ENCODE results near the gene NFYC.

The NFYC gene

GRCh38 chr1:40740039-40740996, 48.8 kb downstream of the NFYC start:
- Mint-ChIP-seq H3K9me3 (no peaks in the 10 kb centered on the region), H3K27me3 (ENCODE audit: low read depth, poor library complexity) (no peaks in the 10 kb centered on the region), H3K4me1 (peaks cover 6% of the 10 kb centered on the region), H3K4me3 (no peak overlapping the region), H3K27ac (no peak overlapping the region), H3K36me3 (ENCODE audit: low read depth) (peaks cover 64% of the 10 kb centered on the region)
- no peak for DNase-seq
- no peak for TF ChIP-seq CTCF (IDR thresholded peaks at IDR 0.05)

- peaks cover 61% of the 10 kb centered on the region for H3K36me3 Mint-ChIP-seq (ENCODE audit: low read depth)
- H3K27me3 Mint-ChIP-seq (ENCODE audit: low read depth, poor library complexity), result no peaks in the 10 kb centered on the region
- no peak overlapping the region for H3K27ac Mint-ChIP-seq
- DNase-seq, result no peak
- H3K4me3 Mint-ChIP-seq, result no peak overlapping the region
- H3K4me1 Mint-ChIP-seq, result peaks cover 1% of the 10 kb centered on the region
- no peaks in the 10 kb centered on the region for H3K9me3 Mint-ChIP-seq
- TF ChIP-seq CTCF (IDR thresholded peaks at IDR 0.05), result no peak
Observed at GRCh38 chr1:40740997-40741736, 49.7 kb downstream of the NFYC start.

GRCh38 chr1:40742363-40743061, 51.0 kb downstream of the NFYC start:
- Mint-ChIP-seq H3K4me3 (no peak overlapping the region), H3K9me3 (no peaks in the 10 kb centered on the region), H3K36me3 (ENCODE audit: low read depth) (peaks cover 70% of the 10 kb centered on the region), H3K27me3 (ENCODE audit: low read depth, poor library complexity) (no peaks in the 10 kb centered on the region), H3K4me1 (peaks cover 6% of the 10 kb centered on the region), H3K27ac (no peak overlapping the region)
- no peak for DNase-seq
- TF ChIP-seq CTCF (IDR thresholded peaks at IDR 0.05), result no peak

GRCh38 chr1:40743452-40743851, 51.9 kb downstream of the NFYC start:
- no peak overlapping the region for H3K27ac Mint-ChIP-seq
- no peak for TF ChIP-seq CTCF (IDR thresholded peaks at IDR 0.05)
- H3K4me1 Mint-ChIP-seq, result peaks cover 6% of the 10 kb centered on the region
- no peak overlapping the region for H3K4me3 Mint-ChIP-seq
- H3K27me3 Mint-ChIP-seq (ENCODE audit: low read depth, poor library complexity), result no peaks in the 10 kb centered on the region
- H3K36me3 Mint-ChIP-seq (ENCODE audit: low read depth), result peaks cover 72% of the 10 kb centered on the region
- no peak for DNase-seq
- H3K9me3 Mint-ChIP-seq, result no peaks in the 10 kb centered on the region

GRCh38 chr1:40743860-40744259, 52.4 kb downstream of the NFYC start:
- no peaks in the 10 kb centered on the region for H3K9me3 Mint-ChIP-seq
- H3K36me3 Mint-ChIP-seq (ENCODE audit: low read depth), result peaks cover 72% of the 10 kb centered on the region
- no peak for DNase-seq
- H3K4me1 Mint-ChIP-seq, result peaks cover 6% of the 10 kb centered on the region
- H3K4me3 Mint-ChIP-seq, result no peak overlapping the region
- no peaks in the 10 kb centered on the region for H3K27me3 Mint-ChIP-seq (ENCODE audit: low read depth, poor library complexity)
- no peak overlapping the region for H3K27ac Mint-ChIP-seq
- no peak for TF ChIP-seq CTCF (IDR thresholded peaks at IDR 0.05)

All from nephron progenitor cell (in vitro differentiated cells).